HPDE6-E6E7 (cell line): ENCODE data around the gene SERGEF.
A peak's percentile ranks its signal among the peaks of the same experiment; 100 is the strongest.

ENCODE experiments used
- DNase-seq: peaks from one replicate; pipeline ENCODE4 v3.0.0; 2011; ENCODE audit warnings: missing footprints; ENCODE audit errors: extremely low spot score

Gene SERGEF

GRCh38 chr11:17861036-17861755 is 151.7 kb downstream of the SERGEF start:
- DNase-seq: no peak

GRCh38 chr11:17859552-17859951 is 153.3 kb downstream of the SERGEF start:
- no peak for DNase-seq

DNA sequence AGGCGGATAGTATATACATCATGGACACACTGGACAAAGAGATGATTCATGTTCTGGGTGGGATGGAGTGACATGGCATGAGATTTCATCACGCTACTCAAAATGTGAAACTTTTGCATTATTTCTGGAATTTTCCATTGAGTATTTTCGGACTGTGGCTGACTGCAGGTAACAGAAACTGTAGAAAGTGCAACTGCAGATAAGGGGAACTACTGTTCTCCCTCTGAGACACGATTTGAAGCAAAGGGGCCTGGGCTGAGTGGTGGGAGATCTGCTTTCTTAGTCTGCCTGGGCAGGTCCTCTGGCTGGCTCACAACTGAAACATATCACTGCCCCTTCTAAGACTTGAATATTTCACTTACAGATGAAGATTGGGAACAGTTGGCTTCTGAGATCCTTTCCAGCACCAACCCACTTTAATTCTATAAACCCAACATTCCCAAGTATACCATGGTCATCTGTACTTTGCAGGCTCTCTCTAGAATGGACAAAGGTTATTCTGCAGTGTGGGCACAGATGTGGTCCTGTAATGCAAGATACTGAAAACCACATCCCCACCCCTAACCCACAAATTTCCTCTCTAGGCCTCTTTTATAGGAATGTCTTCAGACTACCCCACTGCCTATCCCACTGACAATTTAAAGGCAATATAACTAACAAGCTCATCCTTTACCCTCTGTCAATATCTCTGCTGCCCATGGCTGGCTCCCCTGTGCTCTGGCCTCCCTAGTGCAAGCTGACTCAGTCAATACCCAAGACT is 157.1 kb downstream of the SERGEF start:
- DNase-seq: no peak

DNA sequence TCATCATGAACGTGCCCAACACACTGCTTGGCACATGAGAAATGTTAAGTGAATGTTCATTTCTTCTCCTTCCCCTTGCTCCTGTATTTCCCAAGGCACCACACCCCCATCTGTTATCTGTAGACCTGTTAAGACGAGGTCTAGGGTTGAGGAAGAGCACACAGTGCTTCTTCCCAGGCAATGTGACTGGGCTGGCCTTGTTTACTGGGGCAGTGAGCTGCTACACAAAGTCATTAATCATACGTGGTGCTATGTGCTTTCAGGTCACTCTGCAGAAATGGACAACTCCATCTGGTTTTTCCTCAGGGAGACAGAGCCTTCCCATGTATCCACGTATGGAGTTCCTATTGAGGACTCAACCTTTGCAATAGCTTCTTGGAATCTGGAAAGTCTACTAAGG is 159.6 kb downstream of the SERGEF start:
- DNase-seq: no peak

DNA sequence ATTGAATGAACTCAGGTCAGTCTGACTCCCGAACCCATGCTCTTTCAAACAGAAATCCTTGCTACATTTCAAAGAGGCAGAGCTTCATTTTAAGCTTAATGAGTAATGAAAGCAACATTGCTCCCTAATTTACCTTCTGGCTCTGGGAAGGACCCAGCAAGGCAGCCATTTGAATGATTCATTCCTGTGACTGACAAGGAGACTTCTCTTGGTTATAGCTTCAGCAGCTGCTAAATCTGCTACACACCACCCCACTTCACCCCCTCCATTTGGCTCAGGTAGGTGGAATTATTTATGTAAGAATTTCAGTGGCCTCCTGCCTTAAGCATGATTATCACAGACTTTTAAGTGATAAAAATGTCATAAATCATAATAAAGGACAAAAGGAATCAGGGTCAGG is 160.6 kb downstream of the SERGEF start:
- DNase-seq: no peak

DNA sequence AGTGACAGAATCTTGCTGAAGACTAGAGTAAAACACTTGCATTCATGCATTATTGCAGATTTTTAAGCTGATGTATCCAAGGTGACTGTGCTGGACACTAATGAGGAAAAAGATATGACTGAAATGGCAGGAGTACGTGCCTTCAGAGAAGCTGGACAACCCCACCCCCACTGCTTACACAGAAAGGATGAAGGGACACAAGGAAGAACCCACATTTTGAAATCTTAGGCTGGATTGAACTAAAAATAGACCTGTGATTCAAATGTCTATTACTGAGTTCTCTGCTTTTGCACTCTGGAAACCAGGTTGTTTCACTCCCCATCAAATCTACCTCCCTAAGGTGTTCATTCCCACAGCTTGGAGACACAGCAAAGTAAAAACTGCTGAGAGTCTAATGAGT is 161.2 kb downstream of the SERGEF start:
- no peak for DNase-seq

- DNase-seq: no peak
These were observed 162.5 kb downstream of the SERGEF start for GRCh38 chr11:17850336-17850735.

DNA sequence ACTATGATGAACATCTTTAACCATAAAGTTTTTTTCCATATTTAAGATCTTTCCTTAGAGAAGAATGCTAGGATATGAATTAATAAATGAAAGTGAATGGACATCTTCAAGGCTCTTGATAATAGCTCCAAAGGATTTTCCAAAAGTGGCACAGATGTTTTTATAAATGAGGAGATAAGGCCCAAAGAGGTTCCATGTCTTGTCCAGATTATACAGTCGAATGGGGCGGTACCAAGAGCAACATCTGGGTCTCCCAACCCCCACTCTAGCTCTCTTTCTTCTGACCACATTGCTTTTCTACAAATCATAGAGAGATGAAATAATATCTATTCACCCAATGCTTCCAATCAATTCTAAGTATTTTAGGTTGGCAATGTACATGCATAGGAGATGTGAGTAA is 164.1 kb downstream of the SERGEF start:
- no peak for DNase-seq

GRCh38 chr11:17846852-17847453 is 165.9 kb downstream of the SERGEF start:
- DNase-seq: no peak

DNA sequence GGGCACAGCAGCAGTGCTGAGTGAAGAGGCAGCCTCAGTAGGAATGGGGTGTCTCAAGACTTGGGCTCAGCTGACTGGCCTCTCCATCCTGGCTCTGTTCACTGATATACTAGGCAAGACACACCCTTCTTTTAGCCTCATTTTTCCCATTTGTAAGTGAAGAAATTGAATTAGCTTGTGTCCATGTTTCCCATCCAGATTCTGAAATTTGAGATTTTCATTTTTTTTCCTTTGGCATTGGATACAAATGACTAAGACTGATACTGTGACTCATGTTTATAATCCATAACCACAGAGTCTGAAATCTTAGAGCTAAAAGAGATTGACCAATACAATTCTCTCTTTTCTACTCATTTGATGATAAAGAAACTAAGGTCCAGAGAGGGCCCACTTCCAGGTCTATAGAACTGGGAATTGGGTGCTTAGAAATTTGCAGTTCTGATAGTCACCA is 167.4 kb downstream of the SERGEF start:
- DNase-seq: peak; percentile 37

GRCh38 chr11:17840101-17840548 is 172.7 kb downstream of the SERGEF start:
- no peak for DNase-seq

DNA sequence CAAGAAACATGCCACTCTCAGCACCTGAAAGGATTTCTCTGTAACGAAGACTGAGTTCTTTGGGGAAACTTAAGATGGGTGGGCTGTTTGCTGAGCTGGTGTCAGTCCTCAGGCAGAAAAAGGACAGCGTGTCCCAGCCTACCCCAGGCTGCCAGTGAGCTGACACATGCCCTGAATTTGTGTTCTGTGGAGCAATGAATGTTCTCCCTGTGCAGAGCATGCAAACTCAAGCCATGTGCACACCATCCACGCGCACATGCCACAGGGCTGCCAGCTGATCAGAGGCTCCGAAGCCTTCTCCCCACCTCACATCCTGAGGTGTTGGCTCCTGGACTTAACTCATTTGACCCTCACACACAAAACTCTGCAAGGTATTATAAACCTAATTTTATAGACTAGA is 173.4 kb downstream of the SERGEF start:
- no peak for DNase-seq

DNA sequence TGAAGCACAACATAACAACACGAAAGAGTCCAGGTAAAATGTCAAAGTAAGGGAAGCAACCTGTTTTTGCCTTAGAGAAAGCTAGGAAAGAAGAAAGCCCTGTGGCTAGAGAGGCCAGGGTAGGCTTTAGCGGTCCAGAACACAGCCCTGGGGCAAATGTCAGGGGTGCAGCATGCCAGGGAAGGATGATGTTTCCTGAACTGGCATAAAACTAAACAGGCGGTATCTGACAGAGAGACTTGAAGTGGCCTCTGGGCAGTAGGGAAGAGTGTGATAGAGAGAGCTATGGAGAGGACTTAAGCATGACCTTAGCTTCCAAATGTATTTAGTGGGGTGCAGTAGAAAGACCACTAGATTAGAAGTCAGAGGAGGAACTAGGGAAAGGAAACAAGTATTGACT is 174.7 kb downstream of the SERGEF start:
- DNase-seq: no peak

DNA sequence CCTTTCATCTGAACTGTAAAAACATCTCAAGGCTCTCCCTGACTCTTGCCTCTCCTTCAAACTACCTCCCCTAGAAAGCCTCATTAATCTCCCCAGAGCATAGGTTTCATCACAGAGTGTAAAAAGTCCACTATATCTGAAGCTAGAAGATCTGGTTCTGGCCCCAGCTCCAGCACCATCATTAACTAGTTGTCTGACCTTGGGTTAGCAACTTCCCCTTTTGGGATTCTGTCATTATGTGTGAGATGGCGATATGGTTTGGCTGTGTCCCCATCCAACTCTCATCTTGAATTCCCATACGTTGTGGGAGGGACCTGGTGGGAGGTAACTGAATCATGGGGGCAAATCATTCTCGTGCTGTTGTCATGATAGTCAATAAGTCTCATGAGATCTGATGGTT is 181.0 kb downstream of the SERGEF start:
- DNase-seq: no peak

DNA sequence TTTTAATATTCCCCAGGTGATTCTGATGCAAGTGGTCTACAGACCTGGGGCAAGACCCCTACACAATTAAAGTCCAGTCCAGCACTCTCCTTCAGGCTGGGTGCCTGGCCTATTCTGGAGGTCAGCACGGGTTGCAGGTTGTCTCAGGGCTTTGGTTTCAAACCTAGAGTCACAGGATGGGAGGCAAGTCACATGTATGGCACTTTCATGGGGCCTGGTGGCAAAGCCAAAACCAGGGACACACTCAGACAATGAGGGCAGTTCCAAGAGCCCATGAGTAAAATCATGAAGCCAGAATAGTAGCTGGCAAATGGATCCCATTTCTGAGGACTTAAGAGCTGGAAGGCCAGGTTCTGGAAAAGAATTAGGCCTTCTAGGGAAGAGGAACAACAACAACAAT is 181.6 kb downstream of the SERGEF start:
- DNase-seq: no peak

DNA sequence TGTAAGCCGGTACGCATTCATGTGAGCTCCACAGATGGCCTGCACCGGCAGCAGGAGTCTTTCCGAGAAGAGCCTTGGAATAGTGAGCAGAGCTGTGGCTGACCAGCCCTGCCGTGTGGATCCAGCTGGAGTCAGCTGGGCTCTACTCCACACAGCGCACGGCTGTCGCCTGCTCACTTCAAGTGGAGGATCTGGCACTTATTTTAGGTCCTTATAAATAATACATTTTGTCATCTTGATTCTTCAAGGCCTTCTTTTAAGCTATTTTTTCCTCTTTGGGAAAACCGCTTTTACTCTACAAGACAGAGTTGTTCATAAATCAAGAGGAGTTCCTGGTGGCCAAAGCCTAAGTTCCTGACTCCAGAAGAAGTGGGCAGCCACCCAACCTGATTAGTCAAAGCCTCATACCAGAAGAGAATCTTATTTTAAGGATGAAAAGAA is 184.5 kb downstream of the SERGEF start:
- no peak for DNase-seq

- no peak for DNase-seq
These were observed 185.8 kb downstream of the SERGEF start for GRCh38 chr11:17827006-17827405.

- DNase-seq: no peak
These were observed 190.5 kb downstream of the SERGEF start for GRCh38 chr11:17822401-17822781.

DNA sequence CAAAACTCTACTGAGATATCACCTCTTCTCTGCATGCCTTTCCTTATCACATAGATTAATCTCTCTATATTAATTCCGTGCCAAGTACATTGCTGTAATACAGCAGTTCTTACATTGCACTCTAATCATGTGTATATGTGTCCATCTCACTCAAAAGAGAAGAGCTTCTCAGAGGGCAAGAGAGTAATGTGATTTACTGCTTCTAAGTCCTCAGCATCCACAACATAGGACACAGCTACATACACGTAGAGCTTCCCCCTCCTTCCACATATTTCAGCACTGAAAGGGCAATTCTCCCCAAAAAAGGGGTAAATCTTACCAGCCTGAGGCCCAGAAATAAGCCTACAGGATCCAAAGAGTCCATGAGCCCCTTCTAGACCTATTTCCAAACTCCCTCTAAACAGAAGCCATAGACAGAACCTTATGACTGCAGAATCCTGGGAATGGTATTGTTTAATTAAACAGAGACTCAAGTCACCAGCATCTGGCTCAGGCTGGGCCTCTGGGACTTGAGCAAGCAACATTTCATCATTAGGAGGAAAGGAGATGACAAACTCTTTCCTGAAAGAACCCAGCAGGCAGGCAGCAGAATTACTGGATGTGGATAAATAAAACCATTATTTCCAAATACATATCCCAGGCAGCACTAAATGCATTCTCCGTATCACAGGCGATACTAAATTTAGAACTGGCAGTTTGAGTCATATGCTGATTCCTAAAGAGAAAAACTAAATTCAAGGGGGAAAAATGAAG is 191.0 kb downstream of the SERGEF start:
- DNase-seq: no peak

GRCh38 chr11:17816232-17816931 is 196.5 kb downstream of the SERGEF start:
- DNase-seq: no peak

GRCh38 chr11:17814546-17814945 is 198.3 kb downstream of the SERGEF start:
- DNase-seq: no peak
